IMR-90 (cell line): ENCODE measurements around the gene ZNF558. TPM values are rescaled to one million over a fixed set of nuclear protein-coding genes. Genes with fewer than 3 reads are reported as not detected.

Experiments
- ATAC-seq: fragments of 200-7000 bp; cut with Tn5 transposase; 2 replicates; pipeline ENCODE4 v1.9.1; 2020; ENCODE audit warnings: low read depth, mild to moderate bottlenecking, moderate library complexity
- BruUV-seq: library from RNA; stranded (reverse); fragments of 400-500 nt; replicated peaks from 2 replicates; lab custom pipeline; 2021; lab: Mats Ljungman, UMichigan
- CTCF ChIA-PET: fragments of 300-600 bp; formaldehyde crosslinking; extraction: SDS; loops from one replicate; lab custom pipeline; 2021; ENCODE audit warnings: antibody characterized with exemption; lab: Yijun Ruan, JAX
- POLR2A ChIA-PET: fragments of 300-600 bp; sonication (Branson Sonifier 250); formaldehyde crosslinking; loops from one replicate; lab custom pipeline; 2022; ENCODE audit warnings: antibody characterized with exemption; ENCODE audit not compliant: unreplicated experiment; lab: Charles Lee
- DNase-seq: peaks from one replicate; pipeline ENCODE4 v3.0.0; 2013
- H2AFZ ChIP-seq: replicated peaks from 2 replicates; pipeline ENCODE3; 2013; ENCODE audit warnings: low read length, mild to moderate bottlenecking; ENCODE audit not compliant: poor library complexity
- H2AK5ac ChIP-seq: 2 replicates; pipeline ENCODE4 v1.6.1; 2013; ENCODE audit warnings: low read depth, low read length, inconsistent platforms
- H2AK9ac ChIP-seq: replicated peaks from 2 replicates; pipeline ENCODE3; 2013; ENCODE audit warnings: mild to moderate bottlenecking, low read depth, low read length, moderate library complexity; ENCODE audit not compliant: poor library complexity
- H2BK120ac ChIP-seq: 2 replicates; pipeline ENCODE4 v1.6.1; 2013; ENCODE audit warnings: low read depth, low read length, inconsistent platforms
- H2BK15ac ChIP-seq: 3 replicates; pipeline ENCODE4 v1.6.1; 2013; ENCODE audit warnings: low read depth, low read length, inconsistent platforms
- H2BK20ac ChIP-seq: 2 replicates; pipeline ENCODE4 v1.6.1; 2013; ENCODE audit warnings: low read depth, mild to moderate bottlenecking, inconsistent platforms, low read length, moderate library complexity
- H2BK5ac ChIP-seq: 2 replicates; pipeline ENCODE4 v1.6.1; 2013; ENCODE audit warnings: mild to moderate bottlenecking, low read depth, low read length, inconsistent platforms; ENCODE audit not compliant: poor library complexity, severe bottlenecking
- H3K14ac ChIP-seq: replicated peaks from 2 replicates; pipeline ENCODE4 v1.6.1; 2013; ENCODE audit warnings: low read depth, low read length, inconsistent platforms
- H3K18ac ChIP-seq: 2 replicates; pipeline ENCODE4 v1.6.1; 2013; ENCODE audit warnings: low read depth, low read length, control low read depth
- H3K23ac ChIP-seq: 2 replicates; pipeline ENCODE4 v1.6.1; 2013; ENCODE audit warnings: low read depth, low read length, inconsistent platforms
- H3K27ac ChIP-seq: 2 replicates; pipeline ENCODE4 v1.5.1; 2013; ENCODE audit warnings: mild to moderate bottlenecking, control low read depth, low read length; ENCODE audit not compliant: insufficient read depth
- H3K27me3 ChIP-seq: 2 replicates; pipeline ENCODE4 v1.6.1; 2013; ENCODE audit warnings: low read length; ENCODE audit not compliant: control insufficient read depth, insufficient read depth
- H3K36me3 ChIP-seq: 2 replicates; pipeline ENCODE4 v1.6.1; 2013; ENCODE audit warnings: low read length, mixed read lengths; ENCODE audit not compliant: control insufficient read depth, insufficient read depth
- H3K4ac ChIP-seq: 2 replicates; pipeline ENCODE4 v1.6.1; 2013; ENCODE audit warnings: low read depth, low read length, inconsistent platforms
- H3K4me1 ChIP-seq: 2 replicates; pipeline ENCODE4 v1.6.1; 2013; ENCODE audit warnings: low read length, mixed read lengths; ENCODE audit not compliant: control insufficient read depth, insufficient read depth
- H3K4me2 ChIP-seq: 2 replicates; pipeline ENCODE4 v1.6.1; 2013; ENCODE audit warnings: low read depth, mild to moderate bottlenecking, control low read depth, low read length, moderate library complexity
- H3K4me3 ChIP-seq: 2 replicates; pipeline ENCODE4 v1.5.1; 2013; ENCODE audit warnings: low read depth, mild to moderate bottlenecking, control low read depth, low read length, moderate library complexity; ENCODE audit not compliant: insufficient read depth
- H3K56ac ChIP-seq: 2 replicates; pipeline ENCODE4 v1.6.1; 2013; ENCODE audit warnings: low read length, inconsistent platforms; ENCODE audit not compliant: insufficient read depth; ENCODE audit errors: extremely low read depth
- H3K79me1 ChIP-seq, 2 experiments: 2 replicates each; pipeline ENCODE4 v1.6.1; 2013; ENCODE audit warnings: low read length in 2 of 2, inconsistent platforms in 1 of 2, low read depth in 1 of 2
- H3K9ac ChIP-seq: 2 replicates; pipeline ENCODE4 v1.6.1; 2013; ENCODE audit warnings: low read depth, low read length, control low read depth
- H3K9me1 ChIP-seq: 2 replicates; pipeline ENCODE4 v1.6.1; 2013; ENCODE audit warnings: low read length, inconsistent platforms; ENCODE audit not compliant: insufficient read depth
- H3K9me3 ChIP-seq: 2 replicates; pipeline ENCODE4 v1.6.1; 2013; ENCODE audit warnings: low read length; ENCODE audit not compliant: control insufficient read depth, insufficient read depth
- H4K20me1 ChIP-seq: 2 replicates; pipeline ENCODE4 v1.6.1; 2013; ENCODE audit warnings: low read length, inconsistent platforms; ENCODE audit not compliant: insufficient read depth
- H4K5ac ChIP-seq: 2 replicates; pipeline ENCODE4 v1.6.1; 2013; ENCODE audit warnings: mild to moderate bottlenecking, low read depth, low read length, control low read depth
- H4K8ac ChIP-seq, 2 experiments: 2 replicates each; pipeline ENCODE4 v1.6.1; 2013; ENCODE audit warnings: low read depth in 2 of 2, low read length in 2 of 2, control low read depth in 1 of 2, inconsistent platforms in 1 of 2
- H4K91ac ChIP-seq: 2 replicates; pipeline ENCODE4 v1.6.1; 2013; ENCODE audit warnings: low read depth, low read length, inconsistent platforms; ENCODE audit not compliant: insufficient read depth
- MAZ ChIP-seq: IDR thresholded peaks from 2 replicates; pipeline ENCODE4 v1.6.1; 2012; ENCODE audit warnings: low read depth, mild to moderate bottlenecking, low read length, improper control_type of control experiment, moderate library complexity, borderline replicate concordance
- RCOR1 ChIP-seq: IDR thresholded peaks from 2 replicates; pipeline ENCODE4 v1.6.1; 2012; ENCODE audit warnings: mild to moderate bottlenecking, low read length, improper control_type of control experiment; ENCODE audit not compliant: insufficient replicate concordance
- WGBS, 2 experiments: methylation state at CpG; one replicate each; pipeline versions ENCODE4 v1.1.5 to v1.1.7; 2013; ENCODE audit warnings: missing lambda C conversion rate in 2 of 2; ENCODE audit not compliant: insufficient read length in 1 of 2; ENCODE audit errors: extremely low coverage in 2 of 2; 5-methylcytosine and 5-hydroxymethylcytosine counted together
- dilution Hi-C: fragments of 300-500 bp; cut with HindIII; formaldehyde crosslinking; loops from one replicate; pipeline ENCODE4 v1.14.3; 2018; ENCODE audit warnings: low sequenced_read_pairs; ENCODE audit not compliant: unreplicated experiment
- in situ Hi-C: fragments of 300-500 bp; cut with MboI; formaldehyde crosslinking; loops from 3 replicates; pipeline ENCODE4 v1.14.3; 2019; ENCODE audit warnings: low sequenced_read_pairs, inconsistent platforms, mixed read lengths
- intact Hi-C: fragments of 100-400 bp; cut with micrococcal nuclease; formaldehyde crosslinking; loops from 2 replicates; pipeline ENCODE4 v1.10.0; 2022
- polyA plus RNA-seq, 3 experiments: library from polyadenylated mRNA; depleted of rRNA; stranded (reverse); fragments of >200 nt; gene quantifications; 2 replicates each; pipeline ENCODE4 v1.2.3, GENCODE V29; 2012; ENCODE audit warnings: low replicate concordance in 1 of 3
- total RNA-seq: library from RNA; depleted of rRNA; stranded (reverse); fragments of >200 nt; gene quantifications from 2 replicates; pipeline ENCODE4 v1.2.3, GENCODE V29; 2012

The ZNF558 gene
- total and polyA plus RNA-seq, 2 of the 4 experiments (the other 2 are of a cell fraction), result 14.3 to 21.0 TPM

- no peak overlapping the region for H3K4ac ChIP-seq
- H3K9me1 ChIP-seq, result no peaks in the 10 kb centered on the region
- no peak overlapping the region for H2AFZ ChIP-seq
- no peaks in the 10 kb centered on the region for H4K20me1 ChIP-seq
- peaks cover 69% of the 10 kb centered on the region for H3K9me3 ChIP-seq
- H3K56ac ChIP-seq, result no peak overlapping the region
- WGBS, 2 experiments, result no CpG with 5 or more reads among the region's 10 CpGs
- no peak overlapping the region for H2BK120ac ChIP-seq
- no peak overlapping the region for H2BK20ac ChIP-seq
- H3K4me3 ChIP-seq, result no peak overlapping the region
- H3K4me1 ChIP-seq, result no peaks in the 10 kb centered on the region
- no peak overlapping the region for H2BK15ac ChIP-seq
- no peak overlapping the region for H2BK5ac ChIP-seq
- no peak overlapping the region for H2AK9ac ChIP-seq
- no peak overlapping the region for H4K5ac ChIP-seq
- ChIA-PET POLR2A (no interaction called here), CTCF (interaction anchor here (0.6 to 0.9 kb wide), 2 partner anchors 14 to 166 kb away, joined by 4 read pairs; no protein-coding TSS in a partner anchor)
- in situ Hi-C loops, result no loop called here
- H3K79me1 ChIP-seq, result no peaks in the 10 kb centered on the region
- no peak overlapping the region for H2AK5ac ChIP-seq
- ATAC-seq, result no peak
- H3K27ac ChIP-seq, result no peak overlapping the region
- H3K36me3 ChIP-seq, result peaks cover 55% of the 10 kb centered on the region
- H4K8ac ChIP-seq, result no peak overlapping the region
- H3K18ac ChIP-seq, result no peak overlapping the region
- TF ChIP-seq MAZ (no peak), RCOR1 (peak; percentile 22)
- H3K14ac ChIP-seq, result no peak overlapping the region
- no peak overlapping the region for H3K9ac ChIP-seq
- peak; percentile 15 for DNase-seq
- H3K23ac ChIP-seq, result no peak overlapping the region
- no peak overlapping the region for H3K4me2 ChIP-seq
- dilution Hi-C loops, result no loop called here
- H3K27me3 ChIP-seq, result no peaks in the 10 kb centered on the region
- intact Hi-C loops, result no loop called here
- BruUV-seq, result TSS peak; percentile 68
- no peak overlapping the region for H4K91ac ChIP-seq
These were observed 20.6 kb downstream of the ZNF558 start for GRCh38 chr19:8811315-8812172.
